Kidney glomerular epithelial cell (primary cell): ENCODE data around the gene GIT1.

Source experiments
- DNase-seq: peaks from one replicate; lab custom pipeline; 2025; lab: John Stamatoyannopoulos, UW

The GIT1 gene

GRCh38 chr17:29615492-29616299 lies 26.2 kb upstream of the GIT1 start:
- DNase-seq: peak; percentile 41

- no peak for DNase-seq
These were observed 25.6 kb upstream of the GIT1 start for GRCh38 chr17:29615048-29615385.

- DNase-seq: no peak
These were observed 25.1 kb upstream of the GIT1 start for GRCh38 chr17:29614349-29615047.

GRCh38 chr17:29613856-29614255 lies 24.4 kb upstream of the GIT1 start:
- DNase-seq: no peak

GRCh38 chr17:29613352-29613837 lies 23.9 kb upstream of the GIT1 start:
- DNase-seq: peak; percentile 79

- DNase-seq: no peak
These were observed 23.2 kb upstream of the GIT1 start for GRCh38 chr17:29612404-29613280.

- no peak for DNase-seq
These were observed 22.6 kb upstream of the GIT1 start for GRCh38 chr17:29612094-29612403.

GRCh38 chr17:29611351-29612093 lies 22.1 kb upstream of the GIT1 start:
- no peak for DNase-seq

GRCh38 chr17:29610395-29610794 lies 20.9 kb upstream of the GIT1 start:
- DNase-seq: no peak

- DNase-seq: no peak
These were observed 19.5 kb upstream of the GIT1 start for GRCh38 chr17:29608986-29609385.

GRCh38 chr17:29607557-29608195 lies 18.2 kb upstream of the GIT1 start:
- DNase-seq: no peak

GRCh38 chr17:29603109-29603674 lies 13.7 kb upstream of the GIT1 start:
- no peak for DNase-seq

- no peak for DNase-seq
These were observed 8.1 kb upstream of the GIT1 start for GRCh38 chr17:29597361-29598172.

GRCh38 chr17:29596811-29597210 lies 7.4 kb upstream of the GIT1 start:
- no peak for DNase-seq

- no peak for DNase-seq
These were observed 6.7 kb upstream of the GIT1 start for GRCh38 chr17:29595943-29596774.

- no peak for DNase-seq
These were observed 5.9 kb upstream of the GIT1 start for GRCh38 chr17:29595107-29595942.

- DNase-seq: no peak
These were observed 5.2 kb upstream of the GIT1 start for GRCh38 chr17:29594519-29595090.
